IPS-20b (cell line): Measurements from ENCODE around the gene MAGI1.
A peak's percentile ranks its signal among the peaks of the same experiment; 100 is the strongest.

Experiments
- H3K27ac ChIP-seq: one replicate; pipeline ENCODE4 v1.5.1; 2013; ENCODE audit warnings: low read length
- H3K27me3 ChIP-seq: 2 replicates; pipeline ENCODE4 v1.6.1; 2013; ENCODE audit warnings: mild to moderate bottlenecking, low read length, inconsistent platforms; ENCODE audit not compliant: insufficient read depth
- H3K36me3 ChIP-seq: 2 replicates; pipeline ENCODE4 v1.6.1; 2013; ENCODE audit warnings: low read depth, mild to moderate bottlenecking, inconsistent platforms, low read length, moderate library complexity; ENCODE audit not compliant: insufficient read depth
- H3K4me1 ChIP-seq: 2 replicates; pipeline ENCODE4 v1.6.1; 2013; ENCODE audit warnings: mild to moderate bottlenecking, control low read depth, inconsistent platforms, low read length, moderate library complexity; ENCODE audit not compliant: insufficient read depth
- H3K4me3 ChIP-seq: 2 replicates; pipeline ENCODE4 v1.5.1; 2013; ENCODE audit warnings: mild to moderate bottlenecking, low read length, inconsistent platforms
- H3K9ac ChIP-seq: 2 replicates; pipeline ENCODE4 v1.6.1; 2013; ENCODE audit warnings: low read depth, mild to moderate bottlenecking, inconsistent platforms, low read length, moderate library complexity
- H3K9me3 ChIP-seq: 2 replicates; pipeline ENCODE4 v1.6.1; 2013; ENCODE audit warnings: mild to moderate bottlenecking, low read depth, low read length, inconsistent platforms; ENCODE audit not compliant: insufficient read depth

The MAGI1 gene

DNA sequence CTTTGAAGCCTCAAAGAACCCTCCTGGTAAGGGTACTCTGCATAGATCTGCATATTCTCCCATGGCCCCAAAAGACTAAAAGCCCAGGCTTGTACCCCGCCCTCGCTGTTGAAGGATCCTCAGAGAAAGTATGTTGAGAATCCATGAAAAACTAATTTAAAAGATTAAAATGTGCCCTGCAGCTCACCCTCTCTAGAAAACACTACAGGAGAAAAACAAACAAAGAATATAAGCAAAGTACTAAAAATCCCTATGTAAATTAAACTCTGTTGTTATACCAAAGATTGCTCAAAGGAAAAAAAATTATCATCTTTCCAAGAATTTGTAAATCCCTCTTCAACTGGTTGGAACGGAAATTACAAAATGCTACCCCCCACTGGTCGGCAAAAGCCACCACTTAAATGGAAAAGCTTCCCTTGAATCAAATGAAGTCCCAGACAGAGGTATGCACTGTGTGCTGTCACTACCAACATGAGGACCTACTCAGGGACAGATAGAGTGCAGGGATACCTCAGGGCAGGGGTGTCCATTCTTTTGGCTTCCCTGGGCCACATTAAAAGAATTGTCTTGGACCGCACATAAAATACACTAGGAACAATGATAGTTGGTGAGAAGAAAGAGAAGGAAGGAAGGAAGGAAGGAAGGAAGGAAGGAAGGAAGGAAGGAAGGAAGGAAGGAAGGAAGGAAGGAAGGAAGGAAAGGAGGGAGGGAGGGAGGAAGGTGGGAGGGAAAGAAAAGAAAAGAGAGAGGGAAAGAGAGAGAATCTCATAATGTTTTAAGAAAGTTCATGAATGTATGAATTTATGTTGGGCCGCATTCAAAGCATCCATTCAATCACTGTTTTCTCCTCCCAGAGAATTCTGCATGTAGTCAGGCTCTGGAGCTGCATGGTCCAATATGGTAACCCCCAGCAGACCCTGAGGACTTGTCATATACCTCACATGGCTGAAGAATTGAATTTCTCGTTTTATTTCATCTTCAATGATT lies 88.1 kb downstream of the MAGI1 start:
- H3K9me3 ChIP-seq = no peaks in the 10 kb centered on the region
- peaks cover 4% of the 10 kb centered on the region; the same call in 1 of the 2 replicates for H3K27me3 ChIP-seq
- H3K4me3 ChIP-seq = peak overlapping the region; percentile 31; the same call in 1 of the 2 replicates
- no peaks in the 10 kb centered on the region for H3K36me3 ChIP-seq
- no peak overlapping the region for H3K9ac ChIP-seq
- H3K4me1 ChIP-seq = peaks cover 71% of the 10 kb centered on the region
- no peak overlapping the region for H3K27ac ChIP-seq

DNA sequence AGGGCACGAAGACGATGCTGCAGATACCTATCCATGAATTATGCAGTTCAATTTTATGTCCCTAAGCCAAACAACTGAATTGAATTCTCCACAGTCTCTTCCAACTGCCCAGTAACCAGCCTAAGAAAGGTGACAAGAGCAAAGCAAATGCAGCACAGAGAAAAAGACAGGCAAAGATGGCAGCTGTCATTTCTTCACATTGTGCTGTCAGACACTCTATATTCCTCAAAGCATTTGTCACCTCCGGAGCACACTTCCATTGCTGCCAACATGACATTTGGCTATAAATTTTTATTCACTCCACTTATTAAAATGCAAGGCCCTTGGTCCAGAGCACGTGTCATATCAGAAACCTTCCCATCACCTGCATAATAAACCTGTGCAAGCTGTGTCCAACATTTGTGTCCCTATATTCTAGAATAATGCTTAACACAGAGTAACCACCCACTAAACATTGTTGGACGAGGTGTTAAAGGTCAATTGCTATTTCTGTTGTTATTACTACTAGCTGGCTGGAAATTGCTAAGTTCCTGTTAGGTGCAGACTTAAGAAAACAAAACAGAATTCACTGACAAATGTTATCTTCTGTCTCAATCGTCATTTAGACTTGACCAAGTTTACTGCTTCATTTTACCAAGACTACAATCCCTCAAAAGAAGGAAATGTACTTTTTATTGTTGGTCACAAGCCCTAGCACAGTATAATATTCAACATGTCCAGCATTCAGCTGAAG lies 89.7 kb downstream of the MAGI1 start:
- Histone ChIP-seq H3K27ac (no peak overlapping the region), H3K9me3 (no peaks in the 10 kb centered on the region), H3K27me3 (peaks cover 4% of the 10 kb centered on the region; the same call in 1 of the 2 replicates), H3K4me3 (no peak overlapping the region), H3K9ac (no peak overlapping the region), H3K36me3 (no peaks in the 10 kb centered on the region), H3K4me1 (peaks cover 62% of the 10 kb centered on the region)

- Histone ChIP-seq H3K27me3 (peaks cover 4% of the 10 kb centered on the region; the same call in 1 of the 2 replicates), H3K9me3 (no peaks in the 10 kb centered on the region), H3K9ac (no peak overlapping the region), H3K4me3 (peak overlapping the region; percentile 37; the same call in 1 of the 2 replicates), H3K27ac (no peak overlapping the region), H3K36me3 (no peaks in the 10 kb centered on the region), H3K4me1 (peaks cover 42% of the 10 kb centered on the region)
Measured at GRCh38 chr3:65946438-65946837, 92.3 kb downstream of the MAGI1 start.

- Histone ChIP-seq H3K9me3 (no peaks in the 10 kb centered on the region), H3K4me3 (no peak overlapping the region), H3K27me3 (peaks cover 4% of the 10 kb centered on the region; the same call in 1 of the 2 replicates), H3K4me1 (peaks cover 38% of the 10 kb centered on the region), H3K9ac (no peak overlapping the region), H3K36me3 (no peaks in the 10 kb centered on the region), H3K27ac (no peak overlapping the region)
Measured at GRCh38 chr3:65945953-65946352, 92.8 kb downstream of the MAGI1 start.

DNA sequence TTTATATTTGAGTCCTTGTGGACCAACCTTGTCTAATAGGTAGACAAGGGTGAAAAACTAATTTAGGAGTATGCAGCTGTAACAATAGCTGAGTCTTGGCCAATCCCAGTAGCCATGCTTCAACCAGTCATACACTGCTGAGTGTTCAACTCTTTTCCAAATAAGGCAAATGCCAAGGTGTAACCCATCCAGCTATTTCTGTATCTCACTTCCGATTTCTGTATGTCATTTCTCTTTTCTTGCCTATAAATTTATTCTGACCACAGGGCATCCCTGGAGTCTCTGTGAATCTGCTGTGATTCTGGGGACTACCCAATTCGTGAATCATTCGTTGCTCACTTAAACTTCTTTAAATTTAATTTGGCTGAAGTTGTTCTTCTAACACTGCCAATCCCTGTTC lies 93.2 kb downstream of the MAGI1 start:
- Histone ChIP-seq H3K27me3 (peaks cover 4% of the 10 kb centered on the region; the same call in 1 of the 2 replicates), H3K4me3 (no peak overlapping the region), H3K27ac (no peak overlapping the region), H3K9me3 (no peaks in the 10 kb centered on the region), H3K36me3 (no peaks in the 10 kb centered on the region), H3K9ac (no peak overlapping the region), H3K4me1 (peaks cover 33% of the 10 kb centered on the region)

DNA sequence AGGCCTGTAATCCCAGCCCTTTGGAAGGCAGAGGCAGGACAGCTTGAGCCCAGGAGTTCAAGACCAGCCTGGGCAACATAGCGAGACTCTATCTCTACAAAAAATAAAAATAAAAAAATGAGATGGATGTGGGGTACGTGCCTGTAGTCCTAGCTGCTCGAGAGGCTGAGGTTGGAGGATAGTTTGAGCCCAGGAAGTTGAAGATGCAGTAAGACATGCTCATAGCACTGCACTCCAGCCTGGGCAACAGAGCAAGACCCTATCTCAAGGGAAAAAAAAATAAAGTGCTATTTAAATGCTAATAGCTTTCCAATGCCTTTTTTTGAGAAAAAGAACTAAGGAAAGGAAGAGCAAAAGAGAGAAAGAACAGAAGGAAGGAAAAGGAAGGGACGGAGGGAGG lies 94.5 kb downstream of the MAGI1 start:
- no peak overlapping the region for H3K9ac ChIP-seq
- H3K4me1 ChIP-seq = peaks cover 35% of the 10 kb centered on the region
- no peaks in the 10 kb centered on the region for H3K36me3 ChIP-seq
- H3K9me3 ChIP-seq = no peaks in the 10 kb centered on the region
- peaks cover 4% of the 10 kb centered on the region; the same call in 1 of the 2 replicates for H3K27me3 ChIP-seq
- no peak overlapping the region for H3K27ac ChIP-seq
- H3K4me3 ChIP-seq = no peak overlapping the region

GRCh38 chr3:65939801-65940246 lies 98.9 kb downstream of the MAGI1 start:
- H3K9me3 ChIP-seq = no peaks in the 10 kb centered on the region
- H3K27me3 ChIP-seq = no peaks in the 10 kb centered on the region
- no peak overlapping the region for H3K27ac ChIP-seq
- no peak overlapping the region for H3K4me3 ChIP-seq
- H3K4me1 ChIP-seq = peaks cover 18% of the 10 kb centered on the region
- H3K36me3 ChIP-seq = no peaks in the 10 kb centered on the region
- no peak overlapping the region for H3K9ac ChIP-seq

DNA sequence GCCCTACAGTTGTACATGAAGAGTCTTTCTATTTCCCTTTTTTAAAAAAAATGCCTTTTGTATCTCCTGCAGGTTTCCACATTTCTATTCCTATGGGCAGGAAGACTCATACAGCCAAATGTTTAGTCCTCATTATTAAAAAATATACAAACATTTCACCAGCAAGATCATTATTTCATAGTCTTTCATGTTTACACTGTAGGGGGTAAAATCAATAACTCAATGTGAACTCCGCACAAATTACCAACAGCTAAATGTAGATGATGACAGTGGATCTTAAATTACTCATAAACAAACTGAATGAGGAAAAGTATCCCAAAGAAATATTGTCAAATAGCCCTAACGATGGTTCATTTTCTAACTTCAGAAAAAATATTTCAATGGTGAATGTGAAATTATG lies 99.5 kb downstream of the MAGI1 start:
- Histone ChIP-seq H3K4me3 (no peak overlapping the region), H3K36me3 (no peaks in the 10 kb centered on the region), H3K9me3 (no peaks in the 10 kb centered on the region), H3K4me1 (peaks cover 18% of the 10 kb centered on the region), H3K27me3 (no peaks in the 10 kb centered on the region), H3K9ac (no peak overlapping the region), H3K27ac (no peak overlapping the region)

- Histone ChIP-seq H3K27ac (no peak overlapping the region), H3K27me3 (no peaks in the 10 kb centered on the region), H3K9me3 (no peaks in the 10 kb centered on the region), H3K36me3 (no peaks in the 10 kb centered on the region), H3K4me3 (no peak overlapping the region), H3K4me1 (peaks cover 18% of the 10 kb centered on the region), H3K9ac (no peak overlapping the region)
Measured at GRCh38 chr3:65938676-65939075, 100.0 kb downstream of the MAGI1 start.

GRCh38 chr3:65938147-65938546 lies 100.6 kb downstream of the MAGI1 start:
- peaks cover 18% of the 10 kb centered on the region for H3K4me1 ChIP-seq
- H3K27ac ChIP-seq = no peak overlapping the region
- H3K36me3 ChIP-seq = no peaks in the 10 kb centered on the region
- H3K9me3 ChIP-seq = peaks cover 4% of the 10 kb centered on the region; the same call in 1 of the 2 replicates
- no peaks in the 10 kb centered on the region for H3K27me3 ChIP-seq
- H3K9ac ChIP-seq = no peak overlapping the region
- H3K4me3 ChIP-seq = no peak overlapping the region

DNA sequence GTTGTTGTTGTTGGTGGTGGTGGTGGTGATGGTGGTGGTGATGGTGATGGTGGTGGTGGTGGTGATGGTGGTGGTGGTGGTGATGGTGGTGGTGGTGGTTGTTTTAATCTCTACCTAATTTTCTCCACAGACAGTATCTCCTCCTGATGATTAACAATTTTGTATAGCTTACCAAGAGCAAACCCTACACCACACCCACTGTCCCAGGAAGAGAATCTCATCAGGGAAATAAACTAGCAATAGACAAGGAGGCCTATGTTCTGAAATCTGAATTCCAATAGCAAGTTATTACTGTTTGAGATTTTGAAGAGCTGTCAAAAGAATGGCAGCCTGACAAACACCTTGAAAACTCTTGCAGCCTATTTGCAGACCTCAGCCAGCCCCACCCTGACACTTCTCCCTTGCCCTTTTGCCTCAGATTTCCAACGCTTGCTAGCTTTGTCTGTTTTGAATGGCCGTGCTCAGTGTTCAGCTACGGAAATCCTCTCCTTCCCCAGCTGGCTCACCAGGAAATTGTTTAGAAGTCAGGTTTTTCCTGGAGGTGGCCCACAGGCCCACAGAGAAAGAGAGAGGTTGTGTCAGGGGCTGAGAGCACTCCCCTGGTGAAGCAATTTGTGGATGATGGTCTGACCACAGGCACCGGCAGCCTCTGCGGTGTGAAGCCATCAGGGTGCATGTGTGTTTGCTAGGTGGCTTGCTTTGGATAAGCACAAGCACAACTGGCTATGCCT lies 101.6 kb downstream of the MAGI1 start:
- peaks cover 18% of the 10 kb centered on the region for H3K4me1 ChIP-seq
- H3K36me3 ChIP-seq = no peaks in the 10 kb centered on the region
- H3K27ac ChIP-seq = no peak overlapping the region
- H3K4me3 ChIP-seq = no peak overlapping the region
- no peaks in the 10 kb centered on the region for H3K27me3 ChIP-seq
- H3K9ac ChIP-seq = no peak overlapping the region; the same call in 1 of the 2 replicates
- H3K9me3 ChIP-seq = peaks cover 4% of the 10 kb centered on the region; the same call in 1 of the 2 replicates
